ENCODE measurements around the gene GARIN5A. TPM values are rescaled to one million over a fixed set of nuclear protein-coding genes. Genes with fewer than 3 reads are reported as not detected.

Gene GARIN5A
- total RNA-seq, 1 donor = not detected

- DNase-seq (ENCODE audit: low read depth) = no peak
- no peak for TF ChIP-seq CTCF (IDR thresholded peaks at IDR 0.05; ENCODE audit: insufficient read depth, low read depth, low read length)
Observed at GRCh38 chr19:50455992-50456391, 20.7 kb downstream of the GARIN5A start.

GRCh38 chr19:50453243-50453642 is 23.4 kb downstream of the GARIN5A start:
- DNase-seq (ENCODE audit: low read depth) = no peak
- TF ChIP-seq CTCF (IDR thresholded peaks at IDR 0.05; ENCODE audit: insufficient read depth, low read depth, low read length) = no peak
- no peak overlapping the region for H3K4me3 ChIP-seq (ENCODE audit: low read depth, low read length)

More at GRCh38 chr19:50455992-50456391, 20.7 kb downstream of the GARIN5A start:
- H3K4me3 ChIP-seq (ENCODE audit: low read depth, low read length) = no peak overlapping the region

- no peak overlapping the region for H3K4me3 ChIP-seq (ENCODE audit: low read depth, low read length)
- no peak for TF ChIP-seq CTCF (IDR thresholded peaks at IDR 0.05; ENCODE audit: insufficient read depth, low read depth, low read length)
Observed at GRCh38 chr19:50451223-50451534, 25.5 kb downstream of the GARIN5A start.

GRCh38 chr19:50450369-50451222 is 26.1 kb downstream of the GARIN5A start:
- no peak for TF ChIP-seq CTCF (IDR thresholded peaks at IDR 0.05; ENCODE audit: insufficient read depth, low read depth, low read length)
- H3K4me3 ChIP-seq (ENCODE audit: low read depth, low read length) = no peak overlapping the region
- DNase-seq (ENCODE audit: low read depth) = no peak

More at GRCh38 chr19:50451223-50451534, 25.5 kb downstream of the GARIN5A start:
- DNase-seq (ENCODE audit: low read depth) = no peak

- DNase-seq (ENCODE audit: low read depth) = no peak
- H3K4me3 ChIP-seq (ENCODE audit: low read depth, low read length) = no peak overlapping the region
- TF ChIP-seq CTCF (IDR thresholded peaks at IDR 0.05; ENCODE audit: insufficient read depth, low read depth, low read length) = no peak
Observed at GRCh38 chr19:50449236-50449899, 27.3 kb downstream of the GARIN5A start.

- no peak for DNase-seq (ENCODE audit: low read depth)
- no peak overlapping the region for H3K4me3 ChIP-seq (ENCODE audit: low read depth, low read length)
- TF ChIP-seq CTCF (IDR thresholded peaks at IDR 0.05; ENCODE audit: insufficient read depth, low read depth, low read length) = no peak
Observed at GRCh38 chr19:50447750-50448149, 28.9 kb downstream of the GARIN5A start.
